Rectal smooth muscle tissue (tissue), 1 donor: ENCODE measurements around the gene GPR162.
"Not testable (repeated sequence)": the region's sequence is repeated elsewhere in the genome, so short reads cannot be mapped to it uniquely, and the experiment has no call there.

Source experiments
- H3K27ac ChIP-seq: one replicate; pipeline ENCODE4 v1.7.0; 2013; ENCODE audit warnings: low read depth, low read length, inconsistent platforms
- H3K27me3 ChIP-seq: one replicate; pipeline ENCODE4 v1.7.0; 2013; ENCODE audit warnings: low read length; ENCODE audit not compliant: control insufficient read depth, insufficient read depth
- H3K36me3 ChIP-seq: one replicate; pipeline ENCODE4 v1.7.0; 2013; ENCODE audit warnings: low read length; ENCODE audit not compliant: control insufficient read depth, insufficient read depth
- H3K4me1 ChIP-seq: one replicate; pipeline ENCODE4 v1.7.0; 2013; ENCODE audit warnings: low read length; ENCODE audit not compliant: control insufficient read depth, insufficient read depth
- H3K4me3 ChIP-seq: one replicate; pipeline ENCODE4 v1.7.0; 2013; ENCODE audit warnings: low read length
- H3K9ac ChIP-seq: one replicate; pipeline ENCODE4 v1.7.0; 2013; ENCODE audit warnings: low read length

The GPR162 gene

DNA sequence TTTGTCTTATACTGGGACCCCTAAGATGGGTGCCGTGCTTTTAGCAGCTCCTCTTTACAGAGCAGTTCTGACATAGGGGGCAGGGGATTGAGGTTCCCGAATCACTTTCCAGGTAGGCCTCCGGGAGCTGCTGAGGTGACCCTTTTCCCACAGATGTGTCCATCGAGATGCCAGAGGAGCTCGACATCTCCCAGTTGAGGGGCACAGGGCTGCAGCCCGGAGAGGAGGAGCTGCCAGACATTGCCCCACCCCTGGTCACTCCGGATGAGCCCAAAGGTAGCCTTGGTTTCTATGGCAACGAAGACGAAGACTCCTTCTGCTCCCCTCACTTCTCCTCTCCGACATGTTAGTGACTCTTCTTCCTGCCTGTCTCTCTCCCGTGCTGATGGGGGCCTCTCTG lies 41.4 kb downstream of the GPR162 start:
- Histone ChIP-seq H3K27me3 (no peaks in the 10 kb centered on the region), H3K4me3 (no peak overlapping the region), H3K36me3 (peaks cover 37% of the 10 kb centered on the region), H3K4me1 (peaks cover 3% of the 10 kb centered on the region), H3K27ac (no peak overlapping the region), H3K9ac (no peak overlapping the region)

DNA sequence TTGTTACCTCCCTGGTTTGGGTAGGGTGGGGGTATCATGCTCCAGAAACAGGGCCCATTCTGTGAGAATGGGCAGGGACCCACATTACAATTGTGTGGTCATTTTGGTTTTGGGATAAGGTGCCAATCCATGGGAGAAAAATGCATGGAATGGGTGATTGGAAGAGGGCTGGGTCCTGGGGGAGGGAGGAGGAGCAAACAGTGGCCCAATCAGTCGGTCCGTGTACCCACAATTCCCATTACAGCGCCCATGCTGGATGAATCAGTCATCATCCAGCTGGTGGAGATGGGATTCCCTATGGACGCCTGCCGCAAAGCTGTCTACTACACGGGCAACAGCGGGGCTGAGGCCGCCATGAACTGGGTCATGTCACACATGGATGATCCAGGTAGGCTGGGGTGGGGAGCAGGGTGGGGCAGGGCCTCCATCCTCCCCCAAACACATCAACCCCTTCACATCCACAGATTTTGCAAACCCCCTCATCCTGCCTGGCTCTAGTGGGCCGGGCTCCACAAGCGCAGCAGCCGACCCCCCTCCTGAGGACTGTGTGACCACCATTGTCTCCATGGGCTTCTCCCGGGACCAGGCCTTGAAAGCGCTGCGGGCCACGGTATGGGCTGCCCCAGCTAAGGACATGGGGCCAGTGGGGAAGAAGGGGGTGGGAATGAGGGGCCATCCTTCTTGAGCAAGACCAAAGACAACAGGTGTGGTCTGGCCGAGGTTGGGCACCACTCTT lies 42.1 kb downstream of the GPR162 start:
- Histone ChIP-seq H3K36me3 (peaks cover 32% of the 10 kb centered on the region), H3K4me1 (peaks cover 9% of the 10 kb centered on the region), H3K27me3 (no peaks in the 10 kb centered on the region), H3K4me3 (no peak overlapping the region), H3K27ac (no peak overlapping the region), H3K9ac (no peak overlapping the region)

DNA sequence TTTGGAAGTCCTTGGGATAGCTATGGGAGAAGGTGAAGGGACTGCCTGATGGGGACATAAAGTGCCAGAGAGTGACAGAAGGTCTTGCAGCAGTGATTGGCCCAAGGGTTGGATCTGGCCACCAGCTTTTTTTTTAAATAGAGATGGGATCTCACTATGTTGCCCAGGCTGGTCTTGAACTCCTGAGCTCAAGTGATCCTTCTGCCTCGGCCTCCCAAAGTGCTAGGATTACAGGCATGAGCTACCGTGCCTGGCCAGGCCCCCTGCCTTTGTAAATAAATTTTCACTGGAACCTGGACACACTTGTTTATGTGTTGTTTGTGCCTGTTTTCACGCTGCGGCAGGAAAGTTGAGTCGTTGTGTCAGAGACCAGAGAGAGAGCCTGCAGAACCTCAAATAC lies 43.7 kb downstream of the GPR162 start:
- H3K27ac ChIP-seq, H3K27me3 ChIP-seq, H3K4me3 ChIP-seq, H3K9ac ChIP-seq: not testable (repeated sequence)
- Histone ChIP-seq H3K4me1 (peaks cover 15% of the 10 kb centered on the region), H3K36me3 (peaks cover 34% of the 10 kb centered on the region)

DNA sequence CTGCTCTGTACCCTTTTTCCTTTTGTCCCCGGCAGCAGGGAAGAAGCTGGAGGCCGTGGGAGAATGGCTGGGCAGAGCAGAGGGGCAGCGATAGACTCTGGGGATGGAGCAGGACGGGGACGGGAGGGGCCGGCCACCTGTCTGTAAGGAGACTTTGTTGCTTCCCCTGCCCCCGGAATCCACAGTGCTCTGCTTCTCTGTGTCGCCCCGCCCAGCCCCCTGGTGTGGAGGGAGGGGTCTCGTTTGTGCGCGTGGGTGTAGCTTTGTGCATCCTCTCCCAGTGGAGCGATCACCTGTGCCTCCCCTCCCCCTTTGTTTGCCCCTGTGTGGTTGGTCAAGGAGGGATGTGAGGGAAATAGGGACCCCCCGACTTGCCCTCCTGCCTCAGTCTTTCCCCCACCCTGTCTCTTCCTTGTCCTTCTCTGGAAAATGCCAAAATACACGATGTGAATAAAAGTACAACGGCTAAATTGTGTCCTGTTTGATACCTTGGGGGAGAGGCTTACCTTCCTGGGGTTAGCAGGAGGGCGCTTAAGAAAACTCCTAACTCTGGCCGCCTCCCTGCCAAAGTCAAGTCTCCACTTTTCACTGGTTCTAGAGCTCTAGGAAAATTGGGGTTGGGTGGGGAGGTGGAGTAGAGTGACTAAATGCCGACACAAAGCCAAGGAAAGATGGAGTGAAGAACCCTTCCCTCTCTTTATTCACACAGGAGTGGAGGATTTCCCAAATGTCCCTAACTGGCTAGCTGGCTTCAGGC lies 44.7 kb downstream of the GPR162 start:
- peak overlapping the region; percentile 80 for H3K4me3 ChIP-seq
- peak overlapping the region; percentile 99 for H3K27ac ChIP-seq
- no peak overlapping the region for H3K9ac ChIP-seq
- H3K27me3 ChIP-seq = no peaks in the 10 kb centered on the region
- H3K4me1 ChIP-seq = peaks cover 15% of the 10 kb centered on the region
- H3K36me3 ChIP-seq = peaks cover 35% of the 10 kb centered on the region

DNA sequence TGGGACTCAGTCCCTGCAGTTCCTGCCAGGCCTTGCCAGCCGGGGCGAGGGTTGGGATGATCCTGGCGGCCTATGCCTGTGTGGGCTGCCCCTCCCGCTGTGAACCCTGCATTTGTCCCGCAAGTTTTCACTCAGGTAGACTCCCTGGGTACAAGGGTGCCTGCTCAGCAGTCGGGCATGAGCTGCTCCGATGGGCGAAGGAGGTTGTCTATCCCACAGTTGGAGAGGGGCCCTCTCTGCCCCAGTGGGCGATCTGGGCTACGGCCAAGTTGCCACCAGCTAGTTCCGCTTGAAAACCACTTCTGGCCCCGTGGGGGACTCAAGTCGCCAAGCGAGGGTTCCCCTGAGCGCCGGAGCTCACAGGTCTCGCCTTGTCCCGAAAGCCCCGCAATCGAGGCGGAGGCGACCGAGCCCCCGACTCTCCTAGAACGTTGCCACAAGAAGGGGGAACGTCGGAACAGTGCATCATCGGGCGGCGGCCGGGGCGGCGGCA lies 45.3 kb downstream of the GPR162 start:
- Histone ChIP-seq H3K4me3 (peak overlapping the region; percentile 80), H3K27me3 (no peaks in the 10 kb centered on the region), H3K36me3 (peaks cover 29% of the 10 kb centered on the region), H3K9ac (peak overlapping the region; percentile 75), H3K4me1 (peaks cover 17% of the 10 kb centered on the region), H3K27ac (peak overlapping the region; percentile 99)

DNA sequence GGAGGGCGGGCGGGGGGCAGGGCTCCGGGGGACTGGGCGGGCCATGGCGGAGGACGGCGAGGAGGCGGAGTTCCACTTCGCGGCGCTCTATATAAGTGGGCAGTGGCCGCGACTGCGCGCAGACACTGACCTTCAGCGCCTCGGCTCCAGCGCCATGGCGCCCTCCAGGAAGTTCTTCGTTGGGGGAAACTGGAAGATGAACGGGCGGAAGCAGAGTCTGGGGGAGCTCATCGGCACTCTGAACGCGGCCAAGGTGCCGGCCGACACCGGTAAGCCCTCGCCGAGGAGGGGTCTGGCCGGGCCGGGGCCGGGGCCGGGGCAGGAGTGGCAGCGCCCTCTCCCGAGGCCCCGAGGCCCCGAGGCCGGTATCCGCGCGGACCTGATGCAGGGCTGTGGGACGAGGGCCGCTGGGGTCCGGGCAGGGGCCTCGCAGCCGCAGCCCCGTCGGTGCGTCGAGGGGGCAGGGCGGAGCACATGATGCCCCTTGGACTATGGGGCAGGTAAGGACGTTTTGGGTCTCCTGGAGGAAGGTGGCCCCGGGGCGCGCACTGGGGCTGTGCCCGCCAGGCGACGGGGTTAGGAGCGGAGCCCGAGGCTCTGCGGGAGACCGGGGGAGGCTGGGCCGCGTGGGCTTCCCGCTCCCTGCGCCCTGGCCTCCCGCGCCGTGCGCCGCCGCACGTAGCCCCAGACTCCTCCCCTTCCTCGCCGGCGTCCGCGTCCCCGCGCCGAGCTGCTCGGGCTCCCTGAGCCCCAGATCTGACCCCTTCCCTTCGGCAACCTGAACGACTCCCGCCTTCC lies 46.0 kb downstream of the GPR162 start, which contains the start of gene TPI1:
TPI1 (plus strand) TSS at position 119 of the 798 bp plus-strand sequence; CDS start at position 155, 36 bp downstream.
- Histone ChIP-seq H3K27ac (peak within 1 kb of the TSS; percentile 99), H3K27me3 (no peaks in the 10 kb centered on the region), H3K9ac (peak within 1 kb of the TSS; percentile 97), H3K4me3 (peak within 1 kb of the TSS; percentile 80), H3K4me1 (peaks cover 20% of the 10 kb centered on the region), H3K36me3 (peaks cover 29% of the 10 kb centered on the region)

DNA sequence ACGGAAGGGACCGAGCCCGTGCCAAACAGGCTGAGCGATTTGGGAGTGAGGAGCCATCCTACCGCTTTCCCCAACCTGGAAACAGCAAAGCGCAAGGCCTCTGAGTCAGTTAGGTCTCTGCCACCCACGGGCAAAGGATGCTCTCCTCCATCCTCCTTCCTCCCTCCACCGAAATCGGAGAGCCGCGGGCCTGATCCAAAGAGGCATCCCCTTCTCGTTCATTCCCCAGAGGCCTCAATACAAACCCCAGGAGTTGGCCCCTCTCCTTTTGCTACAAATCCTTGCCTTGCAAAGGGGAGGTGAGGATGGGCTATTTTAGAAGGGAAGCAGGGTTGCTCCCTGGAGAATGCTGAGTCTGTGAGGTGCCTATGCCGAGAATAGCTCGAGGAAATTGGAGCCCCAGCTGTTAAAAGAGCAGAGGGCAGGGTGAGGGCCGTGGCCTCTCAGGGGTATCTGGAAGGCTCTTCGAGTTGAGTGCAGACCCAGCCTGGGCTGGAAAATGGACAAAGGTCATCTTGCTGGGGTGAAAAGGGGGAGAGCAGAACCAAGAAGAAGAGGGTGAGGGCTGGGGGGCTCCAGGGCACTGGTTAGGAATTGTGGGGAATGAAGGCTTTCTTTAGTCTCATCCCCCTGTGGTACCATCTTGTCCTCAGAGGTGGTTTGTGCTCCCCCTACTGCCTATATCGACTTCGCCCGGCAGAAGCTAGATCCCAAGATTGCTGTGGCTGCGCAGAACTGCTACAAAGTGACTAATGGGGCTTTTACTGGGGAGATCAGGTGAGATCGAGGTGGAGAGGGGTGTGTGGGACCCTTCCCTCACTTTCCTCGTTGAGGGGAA lies 46.8 kb downstream of the GPR162 start:
- Histone ChIP-seq H3K27me3 (no peaks in the 10 kb centered on the region), H3K4me1 (peaks cover 20% of the 10 kb centered on the region), H3K27ac (peak overlapping the region; percentile 99), H3K36me3 (peaks cover 24% of the 10 kb centered on the region), H3K4me3 (peak overlapping the region; percentile 74), H3K9ac (peak overlapping the region; percentile 76)

DNA sequence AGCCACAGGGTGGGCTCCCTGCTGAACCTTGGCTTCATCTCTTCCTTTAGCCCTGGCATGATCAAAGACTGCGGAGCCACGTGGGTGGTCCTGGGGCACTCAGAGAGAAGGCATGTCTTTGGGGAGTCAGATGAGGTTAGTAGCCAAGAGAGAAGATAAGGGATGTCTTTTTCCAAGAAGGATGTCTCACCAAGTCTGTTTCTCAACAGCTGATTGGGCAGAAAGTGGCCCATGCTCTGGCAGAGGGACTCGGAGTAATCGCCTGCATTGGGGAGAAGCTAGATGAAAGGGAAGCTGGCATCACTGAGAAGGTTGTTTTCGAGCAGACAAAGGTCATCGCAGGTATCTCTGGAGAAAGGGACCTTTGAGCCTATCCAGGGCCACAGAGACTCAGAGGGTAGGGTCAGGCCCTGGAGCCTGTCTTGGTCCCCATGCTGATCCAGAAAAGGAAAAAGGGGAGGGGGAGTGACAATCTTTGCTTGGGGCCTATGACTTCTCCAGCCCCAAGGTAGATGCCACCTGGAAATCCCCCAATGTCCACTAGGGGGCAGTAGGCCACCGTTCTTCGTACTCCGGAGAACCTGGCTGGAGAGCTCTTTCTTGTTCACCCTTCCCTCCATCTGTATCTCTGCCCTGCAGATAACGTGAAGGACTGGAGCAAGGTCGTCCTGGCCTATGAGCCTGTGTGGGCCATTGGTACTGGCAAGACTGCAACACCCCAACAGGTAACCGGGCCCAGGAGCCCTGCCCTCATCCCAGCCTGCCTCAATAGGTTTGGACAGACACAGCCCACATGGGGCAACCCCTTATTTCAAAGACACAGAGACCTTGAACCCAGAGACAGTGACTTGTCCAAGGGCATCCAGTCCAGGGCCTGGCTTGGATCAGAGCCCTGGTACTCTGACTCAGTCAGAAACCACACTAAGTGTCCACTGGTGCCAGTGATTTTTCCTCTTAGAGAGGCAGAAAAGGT lies 47.7 kb downstream of the GPR162 start:
- no peak overlapping the region for H3K9ac ChIP-seq
- no peak overlapping the region for H3K27ac ChIP-seq
- H3K27me3 ChIP-seq = no peaks in the 10 kb centered on the region
- peaks cover 24% of the 10 kb centered on the region for H3K36me3 ChIP-seq
- peaks cover 23% of the 10 kb centered on the region for H3K4me1 ChIP-seq
- peak overlapping the region; percentile 74 for H3K4me3 ChIP-seq

DNA sequence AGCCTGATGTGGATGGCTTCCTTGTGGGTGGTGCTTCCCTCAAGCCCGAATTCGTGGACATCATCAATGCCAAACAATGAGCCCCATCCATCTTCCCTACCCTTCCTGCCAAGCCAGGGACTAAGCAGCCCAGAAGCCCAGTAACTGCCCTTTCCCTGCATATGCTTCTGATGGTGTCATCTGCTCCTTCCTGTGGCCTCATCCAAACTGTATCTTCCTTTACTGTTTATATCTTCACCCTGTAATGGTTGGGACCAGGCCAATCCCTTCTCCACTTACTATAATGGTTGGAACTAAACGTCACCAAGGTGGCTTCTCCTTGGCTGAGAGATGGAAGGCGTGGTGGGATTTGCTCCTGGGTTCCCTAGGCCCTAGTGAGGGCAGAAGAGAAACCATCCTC lies 48.7 kb downstream of the GPR162 start:
- Histone ChIP-seq H3K4me1 (peaks cover 23% of the 10 kb centered on the region), H3K36me3 (peaks cover 19% of the 10 kb centered on the region)
- not testable (repeated sequence) for H3K27ac ChIP-seq, H3K27me3 ChIP-seq, H3K9ac ChIP-seq, H3K4me3 ChIP-seq

DNA sequence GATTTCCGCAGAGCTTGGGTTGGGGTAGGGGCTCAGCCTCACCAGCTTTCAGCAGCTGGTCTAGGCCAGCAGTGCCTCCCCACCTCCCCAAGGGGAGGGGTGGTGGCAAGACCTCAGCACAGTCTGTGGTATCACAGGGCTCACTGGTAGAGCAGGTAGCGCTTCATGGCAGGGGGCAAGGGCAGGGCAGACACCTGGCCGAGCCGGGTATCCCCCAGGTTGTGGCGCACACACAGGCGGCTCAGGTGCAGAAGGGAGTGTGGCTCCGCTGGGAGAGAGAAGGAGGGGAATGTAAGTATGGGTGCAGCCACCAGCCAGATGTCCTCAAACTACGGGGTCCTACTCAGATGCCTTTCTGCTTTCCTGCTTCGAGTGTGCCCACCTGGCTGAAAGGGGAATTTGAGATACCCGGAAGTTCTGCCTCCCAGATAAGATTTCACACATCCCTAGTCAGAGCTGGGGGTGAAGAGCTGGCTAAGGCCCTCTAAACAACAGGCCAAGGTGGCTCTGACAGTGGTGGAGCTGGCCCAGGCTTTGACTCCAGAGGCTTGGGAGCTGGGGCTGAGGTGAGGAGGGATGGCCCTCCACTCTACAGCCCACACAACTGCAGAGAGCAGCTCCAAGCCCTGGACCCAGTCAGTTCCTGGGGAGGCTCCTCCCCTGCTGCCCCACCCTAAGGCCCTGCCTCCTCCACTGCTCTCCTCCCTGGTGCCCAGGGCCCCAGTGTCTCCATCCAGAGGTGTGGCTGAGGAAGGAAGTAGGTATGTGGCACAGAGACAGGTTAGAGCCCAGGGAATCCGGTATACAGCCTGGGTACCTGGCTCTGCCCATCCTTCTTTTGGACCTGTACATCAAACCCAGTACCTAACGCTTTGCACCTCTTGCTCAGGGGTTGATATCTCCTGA lies 49.7 kb downstream of the GPR162 start:
- Histone ChIP-seq H3K9ac (no peak overlapping the region), H3K27me3 (no peaks in the 10 kb centered on the region), H3K4me1 (peaks cover 23% of the 10 kb centered on the region), H3K4me3 (peak overlapping the region; percentile 95), H3K36me3 (peaks cover 19% of the 10 kb centered on the region), H3K27ac (no peak overlapping the region)
